Measurements from ENCODE around the gene TNNI3K.

DNA sequence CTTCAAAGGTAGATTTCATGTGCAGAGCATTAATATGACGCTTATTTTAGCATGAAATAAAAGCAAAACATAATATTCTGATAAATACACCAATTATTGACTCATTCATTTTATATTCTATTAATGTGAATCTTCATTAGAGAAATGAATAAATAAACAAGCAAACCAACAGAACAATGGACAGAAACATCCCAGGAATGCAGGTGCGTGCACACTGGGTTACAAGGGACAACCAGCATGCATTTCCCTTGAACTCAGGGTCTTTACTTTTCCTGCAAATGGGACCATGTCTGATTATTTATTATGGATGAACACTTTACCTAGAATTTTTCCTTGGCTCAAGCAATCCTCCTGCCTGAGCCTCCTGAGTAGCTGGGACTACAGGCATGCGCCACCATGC lies 263.7 kb downstream of the TNNI3K start:
- TF ChIP-seq, protein P1, sequence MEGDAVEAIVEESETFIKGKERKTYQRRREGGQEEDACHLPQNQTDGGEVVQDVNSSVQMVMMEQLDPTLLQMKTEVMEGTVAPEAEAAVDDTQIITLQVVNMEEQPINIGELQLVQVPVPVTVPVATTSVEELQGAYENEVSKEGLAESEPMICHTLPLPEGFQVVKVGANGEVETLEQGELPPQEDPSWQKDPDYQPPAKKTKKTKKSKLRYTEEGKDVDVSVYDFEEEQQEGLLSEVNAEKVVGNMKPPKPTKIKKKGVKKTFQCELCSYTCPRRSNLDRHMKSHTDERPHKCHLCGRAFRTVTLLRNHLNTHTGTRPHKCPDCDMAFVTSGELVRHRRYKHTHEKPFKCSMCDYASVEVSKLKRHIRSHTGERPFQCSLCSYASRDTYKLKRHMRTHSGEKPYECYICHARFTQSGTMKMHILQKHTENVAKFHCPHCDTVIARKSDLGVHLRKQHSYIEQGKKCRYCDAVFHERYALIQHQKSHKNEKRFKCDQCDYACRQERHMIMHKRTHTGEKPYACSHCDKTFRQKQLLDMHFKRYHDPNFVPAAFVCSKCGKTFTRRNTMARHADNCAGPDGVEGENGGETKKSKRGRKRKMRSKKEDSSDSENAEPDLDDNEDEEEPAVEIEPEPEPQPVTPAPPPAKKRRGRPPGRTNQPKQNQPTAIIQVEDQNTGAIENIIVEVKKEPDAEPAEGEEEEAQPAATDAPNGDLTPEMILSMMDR (IDR thresholded peaks at IDR 0.05): no peak
- TF ChIP-seq POLR2AphosphoS5 (IDR thresholded peaks at IDR 0.05) (no peak), EP300 (IDR thresholded peaks at IDR 0.05) (no peak)

Measured in esophagus muscularis mucosa (tissue), 4 donors.